Renal pelvis (tissue), 4 donors: ENCODE data around the gene NEDD4L. TPM values are rescaled to one million over a fixed set of nuclear protein-coding genes. Genes with fewer than 3 reads are reported as not detected.

ENCODE experiments used
- DNase-seq: peaks from one replicate; pipeline ENCODE4 v3.0.0-alpha.2; 2013
- polyA plus RNA-seq, 3 donors: library from polyadenylated mRNA; unstranded; fragments of 120-200 nt; gene quantifications; one replicate each; pipeline ENCODE4 v1.2.1, GENCODE V29; 2013; ENCODE audit not compliant: insufficient read length in 3 of 3

The NEDD4L gene
- polyA plus RNA-seq, 3 donors: 103 to 179 (median 152) TPM

DNA sequence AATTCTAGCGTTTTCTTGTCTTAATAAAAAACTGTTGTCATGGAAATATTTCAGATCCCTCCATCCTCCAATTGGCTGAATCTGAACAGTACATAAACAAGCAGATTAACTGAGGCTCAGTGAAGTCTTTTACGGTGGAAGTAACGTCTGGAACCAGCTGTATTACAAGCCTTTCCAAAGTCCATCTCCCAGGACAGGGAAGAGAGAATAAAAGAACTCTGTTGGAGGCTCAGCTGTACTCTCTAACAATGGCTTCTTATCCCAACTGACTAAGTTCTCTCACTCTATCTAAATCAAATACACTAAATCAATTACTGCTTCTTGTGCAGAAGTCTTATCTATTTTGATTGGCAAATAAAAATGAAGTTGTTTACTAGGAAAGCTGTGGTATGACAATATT is 19.9 kb upstream of the NEDD4L start:
- peak; percentile 33 for DNase-seq

DNA sequence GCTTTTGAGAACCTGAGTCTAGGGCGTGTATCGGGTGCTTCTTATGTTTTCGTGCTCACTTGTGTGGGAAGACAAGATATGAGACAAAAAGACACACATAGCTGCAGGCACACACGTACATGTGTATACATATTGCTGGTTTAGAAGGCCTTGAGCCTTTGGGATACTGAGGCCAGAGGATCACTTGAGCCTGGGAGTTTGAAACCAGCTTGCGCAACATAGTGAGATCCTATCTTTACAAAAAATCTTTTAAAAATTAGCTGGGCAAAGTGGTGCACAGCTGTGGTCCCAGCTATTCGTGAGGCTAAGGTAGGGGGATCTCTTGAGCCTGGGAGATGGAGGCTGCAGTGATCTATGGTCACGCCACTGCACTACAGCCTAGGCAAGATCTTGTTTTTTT is 18.8 kb upstream of the NEDD4L start:
- no peak for DNase-seq

DNA sequence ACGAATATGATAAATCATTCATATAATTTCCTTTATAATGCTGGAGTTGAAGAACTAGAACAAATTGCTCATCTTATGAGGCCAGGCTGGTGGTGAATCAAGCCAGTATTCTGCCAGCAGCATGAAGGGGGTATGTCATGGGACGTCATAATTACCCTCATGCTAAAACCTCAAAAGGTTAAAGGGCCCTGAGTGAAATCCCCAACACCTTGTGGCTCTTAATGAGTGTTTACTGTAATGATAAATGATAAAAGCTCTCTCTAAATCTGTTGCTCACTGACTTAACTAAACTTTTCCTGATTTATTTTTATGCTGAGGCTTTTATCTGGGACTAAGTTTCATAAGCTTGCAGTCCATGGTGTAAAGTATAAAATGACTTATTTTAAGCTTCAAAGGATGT is 18.3 kb upstream of the NEDD4L start:
- no peak for DNase-seq

DNA sequence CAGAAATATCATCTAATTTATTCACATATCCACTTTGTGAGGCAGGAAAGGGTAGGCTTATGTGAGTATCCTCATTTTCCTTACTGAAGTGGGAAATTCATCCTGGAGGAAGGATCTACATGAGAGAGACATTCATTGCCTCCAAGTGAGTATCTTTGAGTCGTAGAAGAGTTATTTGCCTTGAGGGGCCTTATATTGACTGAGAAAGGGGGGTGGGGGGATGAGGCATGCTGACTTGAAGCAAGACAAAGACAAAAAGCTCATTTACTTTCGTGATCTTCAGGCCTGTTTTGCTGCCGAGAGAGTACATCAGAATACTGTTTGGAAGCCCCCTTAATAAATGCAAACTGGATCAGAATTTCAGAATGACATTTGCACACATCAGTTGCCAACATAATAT is 17.6 kb upstream of the NEDD4L start:
- no peak for DNase-seq

DNA sequence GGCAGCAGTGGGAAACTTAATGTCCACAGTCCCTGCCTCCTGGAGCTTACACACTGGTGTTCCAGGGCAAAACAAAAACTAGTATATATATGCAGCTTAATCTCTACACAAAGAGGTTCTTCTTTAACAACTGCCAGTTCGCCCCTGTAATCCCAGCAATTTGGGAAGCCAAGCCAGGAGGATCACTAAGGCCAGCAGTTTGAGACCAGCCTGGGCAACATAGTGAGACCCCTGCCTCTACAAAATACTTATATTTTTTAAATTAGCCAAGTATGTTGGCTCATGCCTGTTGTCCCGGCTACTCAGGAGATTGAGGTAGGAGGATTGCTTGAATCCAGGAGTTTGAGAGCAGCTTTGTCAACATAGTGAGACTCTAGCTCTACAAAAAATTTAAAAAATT is 17.2 kb upstream of the NEDD4L start:
- DNase-seq: no peak

DNA sequence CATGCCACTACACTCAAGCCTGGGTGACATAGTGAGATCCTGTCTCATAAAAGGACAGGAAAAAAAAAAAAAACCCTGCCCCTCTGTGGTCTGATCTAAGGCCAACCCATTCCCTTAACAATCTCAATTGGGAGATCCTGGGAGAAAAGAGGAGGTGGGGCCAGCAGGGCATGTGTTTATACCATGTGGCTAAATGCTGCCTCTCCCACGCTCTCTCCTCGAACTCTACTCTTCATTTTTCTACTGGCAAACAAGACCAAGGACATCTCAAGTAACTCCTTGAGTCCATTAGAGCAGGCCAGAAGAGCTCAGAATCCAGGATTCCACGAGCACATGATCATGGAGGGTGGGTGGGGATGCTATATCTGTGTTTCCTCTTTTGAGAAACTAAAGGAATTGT is 16.7 kb upstream of the NEDD4L start:
- DNase-seq: no peak

DNA sequence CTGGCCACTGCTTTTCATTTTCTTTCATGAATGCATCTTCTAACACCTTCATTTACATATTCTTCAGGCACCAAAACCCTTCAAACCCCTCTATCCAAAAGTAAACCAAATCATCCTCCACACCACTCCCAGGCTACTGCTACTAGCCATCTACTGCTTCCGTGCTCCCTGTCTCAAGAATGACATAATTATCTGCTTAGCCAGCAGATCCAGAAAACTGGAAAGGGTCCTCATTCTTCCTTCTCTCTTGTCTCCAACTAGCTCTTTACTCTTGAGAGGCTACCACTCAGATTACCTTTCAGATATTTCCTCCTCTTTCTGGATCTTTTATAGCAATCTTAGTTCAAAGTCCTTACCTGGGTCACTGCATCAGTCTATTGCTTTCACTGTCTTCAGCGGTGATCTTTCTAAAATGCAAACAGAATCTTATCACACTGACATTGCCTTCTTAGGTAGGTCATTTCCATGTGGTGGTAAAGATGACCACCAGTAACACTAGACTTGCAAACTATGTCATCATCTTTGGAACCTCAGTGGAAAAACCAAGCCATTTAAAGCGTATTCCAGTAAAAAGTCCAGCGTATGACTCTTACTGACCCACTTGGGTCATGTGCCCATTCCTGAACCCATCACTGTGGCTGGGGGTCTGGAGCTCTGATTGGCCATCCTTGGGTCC is 15.8 kb upstream of the NEDD4L start:
- no peak for DNase-seq

DNA sequence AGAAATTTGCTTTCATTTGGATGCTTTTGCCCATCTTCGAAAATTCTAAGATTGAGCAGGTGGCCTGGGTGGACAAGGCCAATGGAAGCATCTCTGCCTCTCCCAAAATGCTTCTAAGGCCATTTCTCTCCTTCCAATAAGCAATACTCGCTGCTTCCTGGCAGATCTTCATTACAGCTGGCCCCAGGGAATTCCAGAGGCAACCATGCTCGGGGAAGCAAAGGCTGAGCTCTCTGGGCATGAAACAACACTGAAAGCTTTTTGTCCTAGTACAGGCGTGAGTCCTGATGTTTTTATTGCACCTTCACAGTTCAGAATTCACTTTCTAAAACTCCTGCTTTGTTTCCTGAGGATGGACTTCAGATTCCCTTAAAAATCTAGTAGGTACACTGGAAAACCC is 11.8 kb upstream of the NEDD4L start:
- no peak for DNase-seq

DNA sequence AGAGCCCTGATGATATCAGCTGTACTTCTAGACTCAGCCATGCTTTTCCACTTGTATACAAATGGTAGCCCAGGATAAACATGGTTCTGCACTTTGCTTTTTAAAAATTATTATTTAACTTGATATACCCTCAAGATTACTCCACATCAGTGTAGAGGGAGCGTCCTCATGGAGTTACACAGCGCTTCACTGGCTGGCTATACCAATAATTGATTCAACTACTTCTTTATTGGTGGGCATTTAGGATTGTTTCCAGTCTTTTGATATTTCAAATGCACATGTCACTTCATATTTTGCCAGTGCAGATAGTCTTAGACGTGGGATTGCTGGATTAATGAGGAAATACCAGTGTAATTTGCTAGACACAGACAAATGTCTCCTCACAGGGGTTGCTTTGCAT is 10.8 kb upstream of the NEDD4L start:
- no peak for DNase-seq

DNA sequence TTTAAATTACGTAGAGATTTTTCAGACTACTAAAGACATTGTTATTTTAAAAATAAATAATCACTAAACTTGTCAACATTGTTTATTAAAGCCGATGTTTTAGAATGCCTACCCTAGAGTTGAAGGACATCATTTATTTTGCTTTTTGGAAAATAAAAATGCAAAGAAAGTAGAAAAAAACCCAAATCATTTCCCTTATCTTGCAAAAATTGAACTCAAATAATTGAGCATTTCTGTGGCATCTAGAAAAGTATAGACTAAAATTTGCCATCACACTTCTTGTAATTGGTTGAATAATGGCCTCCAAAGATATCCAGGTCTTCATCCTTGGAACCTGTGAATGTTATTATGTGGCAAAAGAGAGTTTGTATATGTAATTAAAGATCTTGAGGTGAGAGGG is 9.7 kb upstream of the NEDD4L start:
- no peak for DNase-seq

DNA sequence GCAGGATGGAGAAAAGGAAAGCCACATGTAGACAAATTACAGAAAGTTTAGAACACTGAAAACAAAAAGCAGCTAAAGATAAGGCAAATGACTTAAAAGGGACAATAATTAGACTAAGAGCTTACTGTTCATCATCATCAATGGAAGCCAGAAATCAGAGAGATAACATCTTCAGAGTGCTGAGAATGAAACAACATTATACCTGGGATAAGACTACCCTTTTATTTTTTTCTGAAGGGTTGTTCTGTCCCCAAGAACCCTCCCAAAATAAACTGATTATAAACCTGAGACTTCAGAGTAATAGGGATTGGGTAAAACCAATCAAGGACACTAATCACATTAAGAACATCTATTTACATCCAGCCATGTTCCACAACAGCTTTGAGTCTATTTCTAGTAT is 6.9 kb upstream of the NEDD4L start:
- DNase-seq: no peak

DNA sequence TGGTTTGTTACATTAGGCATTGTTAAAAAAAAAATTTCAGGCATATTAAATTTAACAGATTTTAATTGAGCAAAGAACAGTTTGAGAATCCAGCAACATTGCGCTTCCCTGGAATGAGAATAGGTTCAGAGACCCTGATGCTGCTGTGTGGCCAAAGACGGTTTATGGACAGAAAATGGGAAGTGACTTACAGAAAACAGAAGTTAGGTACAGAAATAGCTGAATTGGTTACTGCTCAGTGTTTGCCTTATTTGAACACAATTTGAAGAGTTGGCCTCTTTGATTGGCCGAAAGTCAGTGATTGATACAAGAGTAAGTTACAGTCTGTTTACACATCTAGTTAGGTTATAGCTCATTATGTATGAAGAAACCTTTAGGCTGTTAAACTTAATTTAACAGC is 6.0 kb upstream of the NEDD4L start:
- no peak for DNase-seq

DNA sequence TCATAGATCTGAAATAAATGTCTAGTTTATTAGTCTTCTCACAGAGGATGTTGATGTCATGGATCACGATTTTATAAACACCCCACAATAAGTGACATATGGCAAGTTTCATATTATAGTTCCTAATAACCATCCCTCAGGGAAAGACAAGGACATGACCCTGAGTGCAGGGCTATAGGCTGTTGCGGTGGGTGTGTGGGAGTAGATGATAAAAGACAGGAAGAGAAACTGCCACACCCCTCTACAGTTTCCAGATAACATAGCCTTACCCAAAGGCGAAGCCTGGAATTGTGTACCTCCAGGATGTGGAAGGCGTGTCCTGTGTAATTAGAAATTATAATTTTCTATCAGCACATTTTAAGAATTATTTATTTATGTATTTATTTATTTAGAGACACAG is 2.4 kb upstream of the NEDD4L start:
- DNase-seq: no peak

DNA sequence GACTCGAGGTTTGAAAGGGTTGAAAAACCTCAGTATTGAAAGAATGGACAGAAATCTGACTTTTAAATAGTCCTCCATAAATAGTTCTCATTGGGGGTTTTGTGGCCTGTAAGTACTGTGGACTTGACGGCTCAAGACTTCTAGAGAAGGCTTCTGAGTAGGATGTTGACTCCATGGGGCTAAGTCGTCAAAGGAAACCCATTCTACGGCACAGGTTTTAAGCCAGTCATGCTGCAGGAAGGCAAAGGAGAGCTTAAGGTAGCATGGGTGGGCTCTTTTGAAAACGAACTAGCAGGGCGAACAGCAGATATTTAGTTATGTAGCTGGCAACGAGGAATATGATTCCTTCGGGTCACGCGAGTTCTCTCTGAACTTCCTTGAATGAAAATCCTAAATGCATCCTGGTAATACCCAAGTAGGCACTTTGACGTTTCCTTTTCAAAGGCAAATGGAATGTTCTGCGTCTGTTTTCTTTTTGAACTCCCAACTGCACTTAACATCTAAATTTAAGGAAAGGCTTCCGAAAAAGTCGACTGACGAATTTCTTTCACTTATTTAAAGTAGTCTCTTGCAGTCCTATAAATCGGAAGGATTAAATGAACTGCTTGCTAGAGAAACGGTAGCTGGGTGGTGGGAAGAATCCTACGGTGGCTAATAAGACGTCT is 1.1 kb upstream of the NEDD4L start:
- DNase-seq: no peak

DNA sequence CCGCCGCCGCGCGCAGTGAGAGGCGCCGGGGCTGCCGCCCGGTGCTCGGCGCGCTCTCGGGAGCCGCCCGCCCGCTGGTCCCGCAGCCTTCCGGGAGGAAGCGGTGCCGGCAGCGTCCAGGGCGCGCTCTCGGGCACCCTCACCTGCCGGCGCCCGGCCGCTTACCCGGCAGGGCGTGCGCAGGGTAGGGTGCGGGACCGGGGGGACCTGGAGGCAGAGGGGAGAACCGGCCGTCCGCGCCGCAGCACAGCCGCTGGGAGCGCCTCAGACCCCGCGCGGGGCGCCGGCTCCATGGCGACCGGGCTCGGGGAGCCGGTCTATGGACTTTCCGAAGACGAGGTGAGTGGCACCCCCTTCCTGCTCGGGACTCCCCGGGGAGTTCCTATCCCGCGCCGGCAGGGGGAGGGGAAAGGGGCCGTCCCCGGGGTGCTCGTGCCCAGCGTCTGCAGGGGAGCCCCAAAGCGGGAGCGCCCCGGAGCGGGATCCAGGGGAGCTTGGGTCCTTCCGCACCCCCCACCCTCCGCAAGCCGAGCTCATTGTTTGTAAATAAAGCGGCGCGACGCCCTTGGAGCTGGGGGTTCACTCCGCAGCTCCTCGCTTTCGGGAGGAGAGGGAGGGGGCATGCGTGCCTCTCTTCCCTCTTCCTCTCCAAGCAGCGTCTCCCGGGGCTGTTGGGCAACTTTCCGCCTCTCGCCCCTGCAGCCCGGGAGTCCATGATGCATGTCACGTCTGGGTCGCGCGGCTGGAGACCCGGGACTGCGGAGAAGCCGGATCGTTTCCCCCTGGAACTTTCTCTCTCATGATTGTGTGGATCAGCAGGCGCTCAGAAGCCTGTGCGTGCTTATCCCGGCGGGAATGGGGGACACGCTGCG is 580 bp downstream of the NEDD4L start:
- DNase-seq: no peak

DNA sequence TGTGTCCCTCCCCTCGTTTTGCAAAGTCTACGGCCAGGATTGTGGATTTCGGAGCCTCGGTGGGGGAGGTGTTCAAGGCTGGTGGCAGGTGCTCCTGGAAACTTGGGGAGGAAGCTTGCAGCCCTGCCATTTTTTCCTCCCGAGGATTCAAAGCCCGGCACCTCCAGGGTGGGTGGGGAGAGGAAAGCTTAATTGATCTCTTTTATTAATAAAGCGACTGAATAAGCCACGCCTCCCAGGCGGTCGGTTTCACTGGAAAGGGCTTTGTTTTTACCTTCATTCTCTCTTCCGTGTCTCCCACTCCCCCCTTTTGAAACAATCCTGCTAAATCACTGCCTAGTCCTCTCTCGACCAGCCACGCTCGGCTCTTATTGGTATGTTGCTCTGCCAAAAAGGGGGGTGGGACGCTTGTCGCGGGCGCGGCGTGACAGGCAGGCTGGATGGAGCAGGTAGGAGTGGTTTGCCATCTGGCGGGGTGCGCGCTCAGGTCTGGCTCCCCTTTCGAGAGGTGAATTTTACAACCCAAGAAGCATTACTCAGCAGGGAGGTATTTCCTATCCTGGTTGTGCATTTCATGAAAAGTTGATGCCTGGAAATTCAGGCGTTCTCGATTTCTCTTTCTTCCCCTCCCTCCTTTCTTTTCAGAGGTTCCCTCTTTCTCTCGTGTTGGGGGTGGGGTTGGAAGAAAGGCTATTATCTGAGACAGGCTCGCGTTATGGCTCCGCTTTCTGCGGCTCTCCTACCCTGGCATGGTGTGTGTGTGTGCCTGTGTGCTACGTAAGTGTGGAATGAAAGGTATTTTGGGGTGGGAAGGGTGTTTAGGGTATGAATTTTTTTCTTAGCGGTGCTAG is 1.4 kb downstream of the NEDD4L start:
- DNase-seq: peak; percentile 68

DNA sequence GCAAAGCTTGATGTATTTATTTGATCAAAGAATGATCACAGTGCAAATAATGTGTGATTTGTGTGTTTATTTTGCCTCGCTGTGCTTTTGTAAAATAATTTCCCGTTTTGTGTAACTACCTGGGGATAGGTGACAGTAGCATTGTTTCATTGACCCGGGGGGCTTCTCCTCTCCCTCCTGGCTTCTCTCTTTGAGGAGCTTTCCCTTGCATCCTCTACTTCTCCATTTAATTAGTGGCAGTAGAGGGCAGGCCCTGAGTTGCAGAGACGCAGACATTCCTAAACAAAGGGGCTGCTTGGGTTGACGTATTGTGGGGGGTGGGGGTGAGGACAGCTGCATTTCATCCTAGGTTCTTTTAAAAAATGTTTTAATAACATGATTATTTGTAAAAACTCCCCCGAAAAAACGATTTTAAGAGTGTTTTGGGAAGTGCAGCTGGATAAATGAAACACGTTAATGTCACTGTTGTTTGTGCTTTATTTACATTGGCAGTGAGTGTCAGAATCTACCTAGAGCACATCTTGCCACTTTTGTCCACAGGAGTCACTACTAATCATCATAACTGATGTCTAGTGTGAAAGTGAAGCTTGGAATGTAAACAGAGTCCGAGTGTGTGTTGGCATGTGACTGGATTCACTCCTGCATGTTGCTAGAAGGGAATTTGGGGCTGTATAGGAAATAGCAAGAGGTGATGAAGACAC is 2.2 kb downstream of the NEDD4L start:
- DNase-seq: no peak

DNA sequence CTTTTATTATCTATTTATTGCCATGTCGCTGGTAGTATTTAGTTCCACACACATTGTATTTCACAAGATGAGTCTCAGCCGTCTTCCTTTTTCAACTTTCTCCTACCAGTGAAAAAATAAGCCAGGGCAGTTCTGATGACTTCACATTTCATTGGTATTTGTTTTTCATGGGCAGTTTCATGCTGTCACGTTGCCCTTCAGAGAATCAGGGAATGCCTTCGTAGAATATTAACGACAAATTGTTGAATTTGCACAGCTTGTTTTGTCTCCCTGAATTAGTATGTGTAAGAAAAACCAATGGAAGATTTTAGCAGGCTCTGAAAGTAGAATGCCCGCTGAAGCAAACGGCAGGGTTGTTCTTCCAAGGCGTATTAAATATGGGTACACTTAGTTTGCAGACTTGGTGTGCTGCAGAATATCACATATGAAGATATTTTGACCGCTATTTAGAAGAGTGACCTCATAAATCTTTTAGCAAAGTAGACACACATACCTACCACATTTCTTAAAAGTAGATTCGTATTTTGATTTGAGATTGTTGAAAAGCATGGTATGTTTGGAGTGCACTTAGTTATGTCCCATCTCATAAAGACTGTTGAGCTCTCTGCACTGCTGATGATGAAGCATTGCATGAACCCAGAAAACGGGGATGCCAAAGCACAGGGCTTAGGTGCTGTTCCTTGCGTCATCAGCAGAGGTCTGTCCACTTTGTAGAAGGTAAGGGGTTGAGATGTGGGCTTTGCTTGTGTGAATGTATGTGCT is 2.9 kb downstream of the NEDD4L start:
- DNase-seq: no peak

DNA sequence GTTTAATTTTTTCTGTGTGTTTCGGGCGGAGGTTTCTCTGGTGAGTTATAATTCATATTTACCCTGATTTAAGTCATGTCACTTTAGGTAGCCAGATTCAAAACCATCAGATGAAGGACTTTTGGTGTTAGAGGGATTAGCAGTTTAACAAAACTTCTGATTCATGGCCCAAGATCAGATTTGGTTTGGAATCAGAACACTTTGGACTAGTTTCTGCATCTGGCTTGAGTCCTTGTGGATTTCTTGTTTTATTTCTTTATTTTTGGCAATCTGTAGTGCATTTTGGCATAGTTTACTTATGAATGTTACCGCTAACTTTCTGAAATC is 3.5 kb downstream of the NEDD4L start:
- DNase-seq: no peak

DNA sequence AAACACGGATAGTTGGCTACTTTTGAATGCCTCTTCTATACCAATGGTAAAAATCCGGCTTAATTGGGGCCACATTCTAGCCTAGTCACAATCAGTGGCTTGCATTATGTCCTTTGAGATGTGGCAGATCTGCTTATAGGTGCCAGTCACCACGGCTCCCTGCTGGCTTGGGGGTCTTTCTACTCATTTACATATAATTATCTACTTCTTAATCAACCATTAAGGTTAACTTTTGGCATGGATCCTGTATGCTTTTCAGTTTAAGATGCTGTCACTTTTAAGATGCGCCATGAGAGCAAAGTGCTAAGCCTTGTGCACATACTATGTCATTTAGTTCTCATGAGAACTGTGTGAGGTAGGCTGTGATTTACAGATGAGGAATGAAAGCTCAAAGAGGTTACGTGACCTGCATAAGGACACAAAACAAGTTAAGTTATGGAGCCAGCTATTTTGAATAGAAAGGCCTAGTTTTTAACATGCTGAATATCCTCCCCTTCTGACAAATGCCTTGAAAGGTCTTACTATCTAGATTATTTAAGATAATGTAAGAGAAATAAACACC is 4.1 kb downstream of the NEDD4L start:
- no peak for DNase-seq
